Fibroblast of skin of right biceps (primary cell): Measurements from ENCODE around the gene RIMS4.
"Not testable (repeated sequence)": the region's sequence is repeated elsewhere in the genome, so short reads cannot be mapped to it uniquely, and the experiment has no call there.

ENCODE experiments used
- DNase-seq: peaks from one replicate; pipeline ENCODE4 v3.0.0-alpha.2; 2013

RIMS4 gene

DNA sequence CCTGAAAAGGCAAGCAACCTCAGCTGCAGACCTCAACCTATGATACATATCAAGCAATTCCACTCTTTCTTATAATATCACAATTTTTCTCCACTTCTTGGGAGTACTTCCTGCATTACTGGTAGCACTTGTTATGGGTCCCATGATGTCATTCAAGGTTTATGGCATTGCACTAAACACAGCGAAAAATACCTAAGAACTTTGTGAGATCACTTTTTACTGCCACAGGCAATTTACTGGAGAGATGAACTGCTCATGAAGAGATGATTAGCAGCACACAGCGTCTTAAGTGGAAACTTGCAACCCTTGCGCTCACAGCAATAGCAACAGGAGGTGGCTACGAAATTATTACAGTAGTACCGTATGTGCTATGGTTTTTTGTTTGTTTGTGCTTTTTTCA lies 19.3 kb upstream of the RIMS4 start:
- DNase-seq, result no peak

DNA sequence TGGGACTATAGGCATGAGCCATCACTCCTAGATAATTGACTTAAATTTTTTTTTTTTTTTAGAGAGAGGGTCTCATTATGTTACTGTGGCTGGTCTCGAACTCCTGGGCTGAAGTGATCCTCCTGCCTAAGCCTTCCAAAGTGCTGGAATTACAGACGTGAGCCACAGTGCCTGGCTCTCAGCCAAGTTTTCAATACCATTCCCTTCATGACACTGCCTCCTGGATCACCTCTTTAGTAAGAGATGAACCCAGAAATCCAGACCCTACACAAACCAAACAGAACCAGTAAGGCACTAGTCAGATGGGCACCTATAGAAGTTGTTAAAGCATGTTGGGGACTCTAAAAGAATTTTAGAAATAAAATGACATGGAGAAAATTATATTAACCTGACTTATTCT lies 18.3 kb upstream of the RIMS4 start:
- no peak for DNase-seq

DNA sequence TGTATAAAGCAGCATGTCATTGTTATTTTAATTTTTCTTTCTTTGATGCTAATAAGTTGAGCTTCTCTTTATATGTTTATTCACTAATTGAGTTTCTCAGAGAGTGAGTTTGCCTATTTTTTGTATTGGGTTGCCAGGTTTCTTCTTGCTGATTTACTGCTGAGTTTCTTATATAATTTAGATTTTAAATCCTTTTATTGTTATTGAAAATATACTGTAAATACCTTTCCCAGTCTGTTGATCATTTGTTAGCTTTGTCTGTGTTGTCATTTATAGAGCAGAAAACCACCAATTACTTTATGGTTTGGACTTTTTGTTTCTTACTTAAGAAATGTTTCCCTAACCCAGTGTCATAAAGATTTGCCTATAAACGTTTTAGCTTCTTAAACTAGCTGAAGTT lies 17.1 kb upstream of the RIMS4 start:
- DNase-seq, result no peak

DNA sequence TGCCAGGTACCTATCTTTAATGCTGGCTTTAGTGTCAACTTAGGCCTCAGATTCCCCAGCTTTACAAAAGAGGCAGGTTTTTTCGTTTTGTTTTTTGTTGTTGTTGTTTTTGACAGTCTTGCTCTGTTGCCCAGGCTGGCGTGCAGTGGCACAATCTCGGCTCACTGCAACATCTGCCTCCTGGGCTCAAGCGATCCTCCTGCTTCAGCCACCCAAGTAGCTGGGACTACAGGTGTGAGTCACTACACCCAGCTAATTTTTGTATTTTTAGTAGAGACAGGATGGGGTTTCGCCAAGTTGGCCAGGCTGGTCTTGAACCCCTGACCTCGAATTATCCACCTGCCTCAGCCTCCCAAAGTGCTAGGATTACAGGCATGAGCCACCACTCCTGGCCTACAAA lies 11.2 kb upstream of the RIMS4 start:
- DNase-seq, result not testable (repeated sequence)

DNA sequence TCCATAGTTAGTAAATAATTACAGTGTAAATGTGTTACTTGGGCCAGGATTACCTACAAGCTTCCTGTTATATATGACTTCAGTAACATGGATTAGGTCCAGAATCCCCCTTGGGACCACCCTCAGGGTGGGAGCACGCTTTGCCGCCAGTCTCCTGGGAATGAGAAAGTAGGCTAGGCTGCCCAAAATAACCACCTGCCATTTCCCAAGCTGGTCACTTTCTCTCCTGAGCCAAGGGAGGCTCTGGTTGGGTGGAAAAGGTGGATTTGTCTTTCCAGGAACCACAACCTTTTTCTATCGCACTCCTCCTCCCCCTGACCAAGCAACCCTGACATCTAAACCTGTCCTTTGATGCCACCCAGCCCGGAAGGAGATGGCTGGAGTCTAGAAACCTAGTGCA lies 9.6 kb upstream of the RIMS4 start:
- DNase-seq, result no peak

DNA sequence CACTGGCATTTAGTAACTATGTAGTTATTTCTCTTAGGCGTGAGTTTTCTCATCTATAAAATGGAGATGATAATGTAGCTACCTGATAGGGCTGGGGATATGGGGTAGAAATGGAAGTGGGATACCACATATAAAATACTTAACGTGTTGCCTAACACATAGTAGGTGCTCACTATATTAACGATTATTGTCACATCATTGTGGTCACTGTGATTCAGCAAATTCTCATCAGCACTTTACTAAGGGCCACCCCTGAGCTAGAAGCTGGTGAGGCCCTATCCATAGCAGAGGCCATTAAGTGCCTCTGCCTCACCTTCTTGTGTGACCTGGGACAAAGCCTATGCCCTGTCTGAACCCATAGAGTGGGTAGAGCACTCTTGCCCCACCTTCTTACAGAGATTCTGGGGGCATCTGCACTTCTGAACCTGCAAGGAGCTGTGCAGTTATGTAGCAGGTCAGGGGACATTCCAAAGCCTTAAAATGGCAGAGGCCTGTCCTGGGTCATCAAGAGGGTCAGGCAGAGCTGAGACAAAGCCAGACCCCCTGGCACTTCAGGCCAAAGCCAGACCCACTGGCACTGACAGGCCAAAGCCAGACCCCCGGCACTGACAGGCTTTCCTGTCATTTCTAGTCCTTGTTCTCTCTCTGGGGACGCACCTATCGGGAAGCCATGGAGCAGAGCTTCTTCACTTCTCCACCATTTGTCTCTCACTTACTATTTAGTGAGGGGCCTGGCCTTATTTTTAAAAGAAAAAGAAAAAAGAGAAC lies 7.0 kb upstream of the RIMS4 start:
- DNase-seq, result no peak

DNA sequence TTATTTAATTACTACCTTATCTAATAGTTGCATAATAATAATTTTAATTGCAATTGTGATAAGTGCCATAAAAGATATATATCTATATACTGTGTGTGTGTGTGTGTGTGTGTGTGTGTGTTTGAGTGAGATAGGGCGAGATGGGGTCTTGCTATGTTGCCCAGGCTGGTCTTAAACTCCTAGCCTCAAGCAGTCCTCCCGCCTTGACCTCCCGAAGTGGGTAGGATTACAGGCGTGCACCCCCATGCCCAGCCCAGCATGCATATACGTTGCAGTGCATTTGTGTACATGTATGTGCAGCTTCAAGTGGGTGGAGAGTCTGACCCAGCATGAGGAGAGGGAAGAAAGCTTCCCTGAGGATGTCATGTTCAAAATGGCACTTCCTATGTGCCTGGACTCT lies 4.6 kb upstream of the RIMS4 start:
- DNase-seq, result no peak

DNA sequence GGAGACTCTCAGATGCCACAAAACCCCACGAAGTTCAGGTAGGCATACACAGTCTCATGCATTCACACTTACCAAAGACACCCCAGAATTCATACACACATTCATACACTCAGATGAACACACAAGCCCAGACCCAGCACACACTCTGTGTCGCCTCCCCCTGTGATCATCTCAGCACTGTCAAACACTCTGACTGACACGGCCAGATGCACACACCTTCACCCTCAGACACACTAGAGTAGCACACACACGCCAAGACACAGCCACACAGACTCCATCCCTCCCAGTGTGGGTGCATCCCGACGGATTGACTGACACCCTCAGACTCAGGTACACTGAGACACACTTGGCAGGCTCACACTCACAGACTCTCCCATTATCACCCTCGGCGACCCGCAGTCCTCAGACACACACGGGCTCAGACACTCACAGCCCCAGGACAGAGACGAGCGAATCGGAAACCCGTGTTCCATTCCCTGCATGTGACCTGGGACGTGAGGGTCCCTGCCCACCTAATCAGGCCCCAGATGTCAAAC lies 872 bp upstream of the RIMS4 start:
- DNase-seq, result no peak

DNA sequence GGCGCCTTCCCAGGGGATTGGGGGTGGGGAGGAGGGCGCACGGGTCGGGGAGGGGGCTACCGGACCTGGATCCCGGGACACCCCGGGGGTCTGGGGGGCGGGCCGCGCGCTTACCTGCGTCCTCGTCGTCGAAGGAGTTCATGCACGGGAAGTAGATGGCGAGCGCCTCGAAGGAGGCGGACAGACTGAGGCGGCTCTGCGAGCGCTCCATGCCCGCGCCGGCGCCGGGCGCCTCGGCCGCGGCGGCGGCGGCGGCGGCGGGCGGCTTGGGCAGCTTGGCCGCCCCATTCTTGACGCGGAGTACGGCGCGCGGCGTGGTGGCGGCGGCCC lies 320 bp downstream of the RIMS4 start:
- no peak for DNase-seq

DNA sequence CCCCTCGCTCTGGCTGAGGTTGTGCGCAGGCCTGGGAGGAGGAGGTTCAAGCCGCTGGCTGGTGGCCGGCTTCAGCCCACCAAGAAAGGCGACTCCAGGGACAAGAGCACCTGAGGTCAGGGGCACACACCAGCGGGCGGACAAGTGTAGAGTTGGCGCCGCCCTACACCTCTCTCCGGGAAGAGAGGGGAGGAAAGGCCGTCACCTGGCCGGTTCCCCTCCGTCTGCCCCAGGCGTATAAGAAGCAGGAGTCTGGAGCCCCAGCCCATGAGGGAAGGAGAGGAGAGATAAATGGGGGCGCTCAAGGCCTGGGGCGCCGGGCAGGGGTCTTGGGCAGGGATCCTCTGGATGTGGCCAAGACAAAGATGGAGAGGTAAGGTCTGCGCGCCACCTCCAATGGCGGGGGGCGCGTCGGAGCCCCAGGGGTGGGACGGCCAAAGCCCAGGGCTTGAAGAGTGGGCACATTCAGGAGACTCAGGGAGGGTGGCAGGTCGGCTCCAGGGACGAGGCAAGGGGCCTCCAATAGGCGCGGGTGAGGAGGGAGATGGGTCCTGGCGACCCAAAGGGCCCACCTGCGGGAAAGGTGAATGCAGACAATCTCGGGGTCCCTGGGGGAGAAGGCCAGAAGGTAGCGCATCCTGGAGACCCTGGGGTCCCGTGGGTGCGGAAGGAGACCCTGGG lies 826 bp downstream of the RIMS4 start:
- DNase-seq, result no peak

DNA sequence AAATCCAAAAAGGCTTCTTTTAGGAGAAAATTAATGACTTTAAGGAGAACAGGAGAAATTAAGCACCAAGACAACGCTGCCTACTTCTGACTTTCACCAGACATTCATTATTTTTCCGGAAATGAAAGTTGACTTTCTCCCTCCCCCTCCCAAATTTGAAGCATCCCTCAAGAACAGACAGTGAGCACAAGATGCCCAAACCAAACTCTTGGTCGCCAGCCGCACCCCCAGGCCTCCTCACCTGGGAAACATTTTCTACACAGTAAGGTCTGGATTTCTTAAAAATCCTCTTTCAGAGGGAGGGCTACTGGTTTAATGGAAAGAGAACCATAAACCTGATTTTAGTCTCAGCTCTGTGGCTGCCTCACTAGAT lies 2.7 kb downstream of the RIMS4 start:
- DNase-seq, result no peak

DNA sequence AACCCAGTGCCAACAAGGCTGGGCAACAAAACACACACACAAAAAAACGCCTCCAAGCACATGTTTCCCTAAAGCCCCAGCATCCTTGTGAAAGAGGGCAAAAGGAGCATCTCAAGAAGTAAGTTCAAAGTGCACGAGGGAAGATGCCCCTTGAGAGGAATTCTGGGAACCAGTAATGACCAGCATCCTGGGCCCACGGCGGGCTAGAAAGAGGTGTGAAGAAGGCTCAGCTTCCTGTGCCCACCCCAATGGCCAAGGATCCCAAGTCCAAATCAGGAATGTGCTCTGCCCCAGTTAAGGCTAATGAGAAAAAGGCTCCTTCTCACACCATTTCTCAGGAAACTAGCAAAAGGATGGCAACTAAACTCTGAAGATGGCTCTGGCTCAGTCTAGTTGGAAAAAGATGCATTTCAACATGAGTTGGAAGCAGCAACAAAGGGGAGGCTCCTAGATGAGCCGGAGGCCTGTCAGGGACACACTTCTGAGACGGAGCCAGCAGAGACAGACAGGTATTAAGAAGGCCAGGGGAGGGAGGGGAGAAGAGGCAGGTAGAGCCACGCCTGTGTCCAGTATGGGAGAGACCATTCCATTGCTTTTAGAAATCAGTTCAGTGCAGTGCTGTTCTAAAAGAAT lies 3.2 kb downstream of the RIMS4 start:
- DNase-seq, result no peak

DNA sequence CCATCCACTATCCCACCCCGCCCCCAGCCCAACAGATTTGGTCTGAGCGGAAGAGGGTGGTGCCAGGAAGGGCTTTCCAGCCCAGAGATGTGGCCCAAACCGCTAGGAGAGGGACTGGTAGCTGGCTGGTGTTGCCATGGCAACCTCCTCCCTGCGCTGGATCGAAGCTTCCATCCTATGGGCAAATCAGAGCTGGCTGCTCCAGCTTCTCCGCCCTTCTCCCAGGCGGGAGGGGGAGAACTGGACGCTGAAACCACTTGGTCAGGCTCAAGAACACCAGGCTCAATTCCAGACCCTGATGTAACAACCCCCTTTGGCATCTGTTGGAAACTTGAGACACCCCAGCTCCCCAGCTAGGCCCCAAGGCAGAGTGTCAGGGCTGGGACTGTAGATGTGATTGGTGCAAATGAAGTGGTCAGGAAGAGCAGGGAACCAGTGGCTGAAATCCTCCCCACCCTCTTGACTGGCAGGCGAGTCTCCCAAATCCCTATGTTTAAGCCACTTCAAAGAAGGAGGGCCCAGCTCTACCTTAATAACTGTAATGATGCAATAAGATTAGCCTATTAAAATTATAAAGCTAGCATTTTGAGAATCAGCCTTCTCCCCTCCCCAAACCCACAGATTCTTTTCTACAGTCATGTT lies 4.2 kb downstream of the RIMS4 start:
- DNase-seq, result peak; percentile 16

DNA sequence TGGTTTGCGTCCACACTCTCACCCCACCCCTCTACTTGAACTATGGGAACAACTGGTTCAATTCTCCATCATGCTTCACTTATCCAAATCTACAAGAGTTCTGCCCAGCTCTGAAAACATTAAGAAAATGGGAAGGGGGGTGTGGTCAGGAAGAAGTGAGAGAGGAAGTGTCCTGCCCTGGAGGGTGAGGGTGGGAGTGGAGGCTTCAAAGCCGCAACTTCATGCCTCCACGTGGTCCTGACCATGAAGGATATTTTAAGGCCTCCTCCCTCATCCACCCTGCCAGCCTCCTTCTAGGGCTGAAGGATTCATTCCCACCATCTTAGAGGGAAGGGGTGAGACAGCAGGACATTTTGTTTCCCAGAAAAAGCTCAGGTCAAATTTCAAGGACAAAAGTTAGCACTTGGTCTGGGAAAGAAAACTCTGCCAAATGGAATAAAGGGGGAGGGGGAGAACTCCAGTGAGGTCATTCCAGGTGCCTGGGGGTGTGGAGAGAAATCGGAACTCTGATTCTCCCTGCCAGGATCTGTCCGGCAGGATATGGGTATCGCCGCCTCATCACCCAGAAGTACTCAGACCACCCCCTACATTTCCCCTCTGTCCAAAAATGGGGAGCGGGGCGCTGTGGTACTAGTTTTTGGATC lies 4.9 kb downstream of the RIMS4 start:
- no peak for DNase-seq

DNA sequence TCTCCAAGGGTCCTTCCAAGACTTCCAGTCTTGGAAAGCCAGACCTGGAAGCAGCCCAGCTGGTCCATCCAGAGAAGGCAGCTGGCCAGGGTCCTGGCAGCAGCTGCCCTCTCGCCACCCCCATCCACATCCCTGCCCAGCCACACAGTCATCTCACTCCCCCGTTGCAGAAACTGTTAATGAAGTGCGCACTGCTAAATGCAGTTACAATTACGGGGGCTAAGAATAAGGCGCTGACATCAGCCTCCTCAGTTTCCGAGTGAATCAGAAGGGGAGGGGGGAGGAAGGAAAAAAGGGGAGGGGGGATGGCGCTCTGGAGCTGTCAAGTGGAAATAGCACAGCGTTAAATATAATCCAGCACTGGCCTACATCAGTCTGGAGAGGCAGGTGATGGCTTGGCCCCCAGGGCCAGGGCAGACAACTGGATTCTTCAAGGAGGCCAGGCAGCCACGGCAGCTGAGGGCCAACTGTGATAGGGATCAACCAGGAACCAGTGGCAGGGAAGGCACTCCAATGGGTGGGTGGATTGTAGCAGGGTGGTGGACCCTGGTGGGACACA lies 6.9 kb downstream of the RIMS4 start:
- DNase-seq, result no peak

DNA sequence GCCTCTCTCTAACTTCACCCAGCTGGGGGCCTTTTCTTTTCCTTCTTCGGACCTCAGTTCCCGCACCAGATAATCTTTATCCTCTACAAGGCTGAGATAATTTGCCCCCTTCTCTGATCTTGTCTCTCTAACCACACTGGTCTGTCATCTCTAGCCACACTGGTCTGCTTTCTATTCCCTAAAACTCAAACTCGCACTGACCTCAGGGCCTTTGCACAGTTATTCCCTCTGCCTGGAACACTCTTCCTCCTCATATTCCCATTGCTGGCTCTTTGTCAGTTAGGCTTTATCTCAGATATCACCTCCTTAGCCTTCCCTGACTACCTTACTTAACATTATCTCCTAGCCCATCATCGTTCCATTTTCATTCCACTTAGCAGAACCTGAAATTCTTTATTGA lies 7.6 kb downstream of the RIMS4 start:
- DNase-seq, result no peak

DNA sequence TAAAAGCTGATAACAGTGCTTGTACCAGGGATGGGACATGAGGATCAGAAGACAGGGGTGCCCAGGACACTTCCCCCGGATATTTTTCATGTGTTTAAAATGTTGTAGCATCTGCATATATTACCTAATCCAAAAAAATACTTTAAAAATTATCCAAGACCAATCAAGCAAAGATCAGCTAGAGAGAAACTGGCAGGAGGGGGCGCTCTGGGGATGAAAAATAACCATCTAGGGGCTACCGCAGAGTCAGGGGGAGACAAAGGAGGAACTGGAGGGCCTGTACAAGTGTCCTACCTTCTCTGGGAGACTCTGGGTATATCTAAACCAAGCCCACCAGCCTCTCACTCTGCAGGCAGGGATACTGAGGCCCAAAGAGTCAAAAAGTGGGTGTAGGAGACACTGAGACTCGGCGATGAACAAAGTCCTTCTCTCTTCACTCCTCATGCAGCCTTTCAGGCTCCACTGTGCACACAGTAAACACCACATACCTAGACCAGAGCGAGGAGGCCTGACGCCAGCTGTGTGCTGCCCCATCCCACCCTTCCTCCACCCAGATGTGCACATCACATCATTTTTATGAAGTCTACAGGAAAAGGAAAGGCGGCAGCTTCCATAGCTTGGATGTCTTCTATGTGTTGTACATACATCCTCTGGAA lies 9.8 kb downstream of the RIMS4 start:
- no peak for DNase-seq

DNA sequence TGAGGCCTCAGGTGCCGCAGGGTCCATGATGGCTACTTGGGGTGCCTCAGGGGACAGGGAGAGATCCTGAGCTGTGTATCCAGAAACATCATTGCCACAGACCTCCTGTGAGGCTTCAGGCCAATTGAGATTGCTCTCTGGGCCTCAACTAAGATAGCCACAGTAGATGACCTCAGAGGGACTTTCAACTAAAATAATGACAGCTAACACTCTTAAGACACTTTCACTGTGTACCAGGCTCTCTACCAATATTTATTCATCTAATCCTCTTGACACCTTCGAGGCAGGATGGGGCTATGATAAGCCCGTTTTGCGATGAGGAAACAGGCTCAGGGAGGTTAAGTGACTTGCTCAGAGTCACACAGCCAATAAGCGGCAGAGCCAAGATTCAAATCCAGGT lies 10.7 kb downstream of the RIMS4 start:
- no peak for DNase-seq

DNA sequence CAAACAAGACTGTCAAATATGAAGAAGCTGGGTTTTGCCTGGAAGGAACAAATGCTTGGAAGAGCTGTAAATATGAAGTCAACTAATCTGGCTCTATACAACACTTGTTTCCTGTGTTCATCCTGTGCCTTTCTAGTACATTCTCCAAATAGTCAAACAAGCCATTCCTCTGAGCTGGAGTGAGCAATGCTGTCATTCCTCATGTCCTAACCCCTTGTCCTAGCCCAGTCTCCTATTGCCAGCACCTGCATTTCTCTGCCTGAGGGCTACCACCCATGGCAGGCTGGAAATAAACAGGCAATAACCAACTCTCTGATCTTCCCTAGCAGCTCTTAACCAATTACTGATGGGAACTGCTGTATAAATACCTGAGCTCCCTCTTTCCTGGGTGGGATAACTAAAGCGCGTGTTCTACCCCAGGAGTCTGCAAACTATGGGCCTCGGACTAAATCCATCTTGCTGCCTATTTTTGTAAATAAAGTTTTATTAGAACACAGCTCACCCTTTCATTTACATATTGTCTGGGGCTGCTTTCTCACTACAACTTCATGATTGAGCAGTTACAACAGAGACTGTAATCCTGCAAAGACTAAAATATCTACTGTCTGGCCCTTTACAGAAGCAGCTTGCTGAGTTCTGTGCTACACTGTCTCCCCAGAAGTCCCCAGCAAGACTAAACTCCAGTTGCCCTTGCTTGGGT lies 13.4 kb downstream of the RIMS4 start:
- DNase-seq, result no peak

DNA sequence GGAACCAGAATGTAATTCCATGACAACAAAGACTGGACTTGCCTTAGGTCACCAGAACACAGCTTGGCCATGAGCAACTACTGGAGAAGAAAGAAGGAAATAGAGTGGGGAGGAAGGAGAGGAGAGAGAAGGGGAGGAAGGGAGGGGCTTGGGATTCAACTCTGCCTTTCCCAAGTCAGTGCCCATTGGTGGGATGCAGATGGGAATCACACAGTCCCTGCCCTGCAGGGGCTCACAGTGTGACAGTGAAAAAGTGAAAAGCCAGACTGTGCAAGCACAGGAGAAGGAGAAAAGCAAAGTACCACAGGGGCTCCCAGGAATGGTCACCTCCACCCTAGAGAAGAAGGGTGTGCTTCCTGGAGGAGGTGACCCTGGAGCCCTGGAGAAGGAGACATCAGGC lies 14.0 kb downstream of the RIMS4 start:
- no peak for DNase-seq

DNA sequence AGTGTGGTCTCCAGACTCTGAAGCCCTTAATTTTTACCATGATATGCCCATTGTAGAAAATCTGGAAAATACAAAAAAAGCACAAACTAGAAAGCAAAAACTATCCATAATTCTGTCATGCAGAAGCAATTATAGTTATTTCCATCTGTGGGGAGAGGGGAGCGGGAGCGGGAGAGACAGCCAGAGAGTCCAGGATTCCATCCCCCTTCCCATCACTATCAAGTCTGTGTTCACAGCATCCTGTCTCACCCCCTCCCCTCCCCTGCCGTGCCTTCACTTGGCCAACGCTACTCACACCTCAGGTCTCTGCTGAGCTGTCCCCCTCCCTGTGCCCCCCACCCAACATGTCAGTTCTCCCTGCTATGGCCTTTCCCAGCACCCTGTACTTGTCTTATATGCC lies 14.5 kb downstream of the RIMS4 start:
- no peak for DNase-seq

DNA sequence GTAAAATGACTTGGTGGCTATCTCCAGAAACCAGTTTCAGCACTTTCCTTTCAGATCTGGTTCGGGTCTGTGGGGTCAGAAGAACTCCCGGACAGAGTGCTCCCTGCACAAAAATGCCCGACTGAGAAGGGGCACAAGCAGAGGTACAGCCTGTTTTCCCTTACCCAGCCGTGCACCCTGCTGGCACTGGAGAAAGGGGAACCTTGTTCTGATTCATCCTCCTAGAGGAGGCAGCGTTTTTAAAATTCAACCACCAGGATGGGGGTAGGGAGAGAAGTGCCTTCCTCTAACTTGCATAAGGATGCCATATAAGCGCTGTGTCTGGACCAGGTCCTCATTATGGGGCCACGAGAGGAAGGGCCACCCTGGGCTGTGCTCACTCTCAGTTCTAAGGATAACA lies 17.6 kb downstream of the RIMS4 start:
- DNase-seq, result no peak
